AG04450 (cell line): ENCODE measurements around the gene F10. TPM values are rescaled to one million over a fixed set of nuclear protein-coding genes. Genes with fewer than 3 reads are reported as not detected.

Experiments
- CTCF ChIA-PET: fragments of 300-600, 350-600 bp; formaldehyde crosslinking; extraction: SDS; loops from one replicate; lab custom pipeline; 2022; ENCODE audit warnings: antibody characterized with exemption, inconsistent platforms; lab: Charles Lee
- POLR2A ChIA-PET: fragments of 350-600 bp; formaldehyde crosslinking; extraction: SDS; loops from one replicate; lab custom pipeline; 2021; ENCODE audit warnings: antibody characterized with exemption, inconsistent platforms; lab: Yijun Ruan, JAX
- DNase-seq: peaks from one replicate; pipeline ENCODE4 v3.0.0-alpha.2; 2011; ENCODE audit warnings: low read depth, low spot score
- H3K27ac ChIP-seq: one replicate; pipeline ENCODE4 v1.5.1; 2012; ENCODE audit warnings: low read depth, low read length, control low read depth
- H3K27me3 ChIP-seq: one replicate; pipeline ENCODE4 v1.6.0; 2012; ENCODE audit warnings: low read length; ENCODE audit not compliant: control insufficient read depth, insufficient read depth
- H3K4me3 ChIP-seq: 2 replicates; pipeline ENCODE4 v1.5.1; 2011; ENCODE audit warnings: mild to moderate bottlenecking, low read depth, low read length, control low read depth
- H3K9me3 ChIP-seq: 2 replicates; pipeline ENCODE4 v1.5.1; 2012; ENCODE audit warnings: low read length; ENCODE audit not compliant: control insufficient read depth, insufficient read depth
- CTCF ChIP-seq: IDR thresholded peaks from 2 replicates; pipeline ENCODE4 v1.5.1; 2011; ENCODE audit warnings: low read depth, low read length, control low read depth, inconsistent platforms
- polyA plus RNA-seq: library from polyadenylated mRNA; depleted of rRNA; stranded (reverse); fragments of >200 nt; gene quantifications from 2 replicates; pipeline ENCODE4 v1.2.3, GENCODE V29; 2011

F10 gene
- polyA plus RNA-seq, 1 experiment: 17.7 TPM

DNA sequence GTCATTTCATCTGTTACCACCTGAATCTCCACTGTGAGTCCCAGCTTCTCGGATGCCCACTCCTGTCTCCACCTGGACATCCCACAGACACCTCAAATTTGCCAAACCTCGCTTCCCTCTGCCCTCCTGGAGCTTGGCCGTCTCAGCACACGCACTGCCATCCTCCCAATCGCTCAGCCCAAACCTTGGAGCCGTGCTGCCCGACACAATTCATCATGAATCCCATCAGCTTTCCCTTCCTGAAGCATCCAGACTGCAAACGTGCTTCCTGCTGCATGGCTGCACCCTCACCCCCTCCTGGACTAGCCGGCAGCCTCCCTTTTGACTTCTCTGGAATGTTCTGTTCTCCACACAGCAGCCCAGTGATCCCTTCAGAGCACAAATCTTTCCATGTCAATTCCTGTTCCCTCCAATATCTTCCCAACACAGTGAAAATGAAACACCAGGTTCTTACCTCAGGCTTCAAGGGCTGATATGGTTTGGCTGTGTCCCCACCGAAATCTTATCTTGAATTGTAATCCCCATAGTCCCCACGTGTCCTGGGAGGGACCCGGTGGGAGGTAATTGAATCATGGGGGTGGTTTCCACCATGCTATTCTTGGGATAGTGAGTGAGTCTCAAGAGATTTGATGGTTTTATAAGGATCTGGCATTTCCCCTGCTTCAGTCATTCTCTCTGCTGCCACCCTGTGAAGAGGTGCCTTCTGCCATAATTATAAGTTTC, 34.8 kb downstream of the F10 start:
- peaks cover 5% of the 10 kb centered on the region; the same call in 1 of the 2 replicates for H3K9me3 ChIP-seq
- TF ChIP-seq CTCF: no peak
- H3K27ac ChIP-seq: no peak overlapping the region
- no peak for DNase-seq
- H3K4me3 ChIP-seq: no peak overlapping the region
- no peaks in the 10 kb centered on the region for H3K27me3 ChIP-seq
- CTCF ChIA-PET: no interaction called here
- POLR2A ChIA-PET: interaction anchor here (0.6 kb wide), 1 partner anchor 17 kb away, joined by 4 read pairs; no protein-coding TSS in a partner anchor

GRCh38 chr13:113157929-113158747, 35.5 kb downstream of the F10 start, which contains the start of gene PROZ:
Gene PROZ (plus strand): TSS chr13:113158648. CDS start chr13:113158661, 13 bp downstream.
- CTCF ChIA-PET: no interaction called here
- no peak for TF ChIP-seq CTCF
- Histone ChIP-seq H3K27ac (no peak within 1 kb of the TSS), H3K4me3 (no peak within 1 kb of the TSS), H3K9me3 (peaks cover 5% of the 10 kb centered on the region; the same call in 1 of the 2 replicates), H3K27me3 (peaks cover 1% of the 10 kb centered on the region)
- POLR2A ChIA-PET: no interaction called here
- DNase-seq: no peak

GRCh38 chr13:113158946-113159345, 36.3 kb downstream of the F10 start:
- peaks cover 4% of the 10 kb centered on the region for H3K27me3 ChIP-seq
- H3K4me3 ChIP-seq: no peak overlapping the region
- H3K27ac ChIP-seq: no peak overlapping the region
- peaks cover 5% of the 10 kb centered on the region; the same call in 1 of the 2 replicates for H3K9me3 ChIP-seq
- TF ChIP-seq CTCF: no peak
- CTCF ChIA-PET: no interaction called here
- DNase-seq: no peak
- POLR2A ChIA-PET: no interaction called here

DNA sequence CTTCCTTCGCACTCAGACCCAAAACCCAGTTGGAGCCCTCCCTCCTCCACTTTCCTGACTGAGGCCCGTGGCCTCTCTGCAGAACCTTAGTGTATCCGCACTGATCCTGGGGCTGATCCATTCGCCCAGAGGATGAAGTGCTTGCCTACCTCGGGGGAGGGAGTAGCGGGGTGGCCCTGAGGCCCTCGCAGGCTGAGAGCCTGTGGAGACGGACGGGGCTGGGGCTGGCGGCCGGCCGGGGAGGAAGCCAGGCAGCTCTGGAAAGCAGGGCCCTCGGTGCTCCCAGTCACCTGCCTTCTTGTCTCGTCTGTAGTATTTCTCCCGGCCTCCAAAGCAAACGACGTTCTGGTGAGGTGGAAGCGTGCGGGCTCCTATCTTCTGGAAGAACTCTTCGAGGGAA, 37.1 kb downstream of the F10 start:
- Histone ChIP-seq H3K27me3 (peaks cover 4% of the 10 kb centered on the region), H3K9me3 (peaks cover 5% of the 10 kb centered on the region; the same call in 1 of the 2 replicates), H3K4me3 (no peak overlapping the region), H3K27ac (no peak overlapping the region)
- DNase-seq: no peak
- CTCF ChIA-PET: no interaction called here
- POLR2A ChIA-PET: no interaction called here
- no peak for TF ChIP-seq CTCF

- ChIA-PET CTCF (no interaction called here), POLR2A (no interaction called here)
Measured at GRCh38 chr13:113160983-113161382, 38.4 kb downstream of the F10 start.

More at GRCh38 chr13:113160983-113161382, 38.4 kb downstream of the F10 start:
- H3K27ac ChIP-seq: no peak overlapping the region
- peaks cover 4% of the 10 kb centered on the region; the same call in 1 of the 2 replicates for H3K9me3 ChIP-seq
- TF ChIP-seq CTCF: no peak
- H3K27me3 ChIP-seq: peaks cover 4% of the 10 kb centered on the region
- no peak overlapping the region for H3K4me3 ChIP-seq
- no peak for DNase-seq
